ENCODE data around the gene POM121.
"Not testable (repeated sequence)": the region's sequence is repeated elsewhere in the genome, so short reads cannot be mapped to it uniquely, and the experiment has no call there.

DNA sequence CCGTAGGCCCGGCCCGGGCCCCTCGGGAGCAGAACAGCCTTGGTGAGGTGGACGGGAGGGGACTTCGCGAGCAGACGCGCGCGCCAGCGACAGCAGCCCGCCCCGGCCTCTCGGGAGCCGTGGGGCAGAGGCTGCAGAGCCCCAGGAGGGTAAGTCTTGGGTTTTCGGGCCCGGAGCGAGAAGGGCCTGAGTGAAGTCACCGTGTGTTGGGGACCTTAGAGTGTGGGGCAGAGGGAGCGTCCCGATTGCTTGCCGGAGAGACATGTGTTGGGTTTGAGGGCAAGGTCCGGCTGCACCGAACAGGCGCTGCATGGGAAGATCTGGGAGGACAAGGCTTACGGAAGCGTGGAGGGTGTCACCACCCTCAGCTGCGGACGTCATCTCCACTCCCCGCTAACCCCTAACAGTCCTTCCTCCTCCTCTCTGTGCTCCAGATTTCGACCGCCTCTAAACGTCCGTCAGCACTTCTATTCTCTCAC, 45.1 kb upstream of the POM121 start:
- TF ChIP-seq, protein P1, sequence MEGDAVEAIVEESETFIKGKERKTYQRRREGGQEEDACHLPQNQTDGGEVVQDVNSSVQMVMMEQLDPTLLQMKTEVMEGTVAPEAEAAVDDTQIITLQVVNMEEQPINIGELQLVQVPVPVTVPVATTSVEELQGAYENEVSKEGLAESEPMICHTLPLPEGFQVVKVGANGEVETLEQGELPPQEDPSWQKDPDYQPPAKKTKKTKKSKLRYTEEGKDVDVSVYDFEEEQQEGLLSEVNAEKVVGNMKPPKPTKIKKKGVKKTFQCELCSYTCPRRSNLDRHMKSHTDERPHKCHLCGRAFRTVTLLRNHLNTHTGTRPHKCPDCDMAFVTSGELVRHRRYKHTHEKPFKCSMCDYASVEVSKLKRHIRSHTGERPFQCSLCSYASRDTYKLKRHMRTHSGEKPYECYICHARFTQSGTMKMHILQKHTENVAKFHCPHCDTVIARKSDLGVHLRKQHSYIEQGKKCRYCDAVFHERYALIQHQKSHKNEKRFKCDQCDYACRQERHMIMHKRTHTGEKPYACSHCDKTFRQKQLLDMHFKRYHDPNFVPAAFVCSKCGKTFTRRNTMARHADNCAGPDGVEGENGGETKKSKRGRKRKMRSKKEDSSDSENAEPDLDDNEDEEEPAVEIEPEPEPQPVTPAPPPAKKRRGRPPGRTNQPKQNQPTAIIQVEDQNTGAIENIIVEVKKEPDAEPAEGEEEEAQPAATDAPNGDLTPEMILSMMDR (conservative IDR thresholded peaks at IDR 0.05 in 1 of 2, IDR thresholded peaks at IDR 0.05 in 1 of 2; ENCODE audit: low read depth in 1 of 2, low read length in 2 of 2) = not testable (repeated sequence)
- TF ChIP-seq EZH2 (IDR thresholded peaks at IDR 0.05; ENCODE audit: low read length, missing control alignments) = not testable (repeated sequence)
